PC-3 (cell line): Measurements from ENCODE around the gene DLGAP4.

Source experiments
- CTCF ChIP-seq: fragments of 300-600 bp; sonication (generic); conservative IDR thresholded peaks from 2 replicates; pipeline ENCODE4 v1.5.1; 2017; ENCODE audit warnings: antibody characterized with exemption, low read depth, mild to moderate bottlenecking, low read length
- EZH2 ChIP-seq: fragments of 300-600 bp; sonication (generic); IDR thresholded peaks from one replicate; pipeline ENCODE4 v1.6.1; 2017; ENCODE audit warnings: antibody characterized with exemption, mild to moderate bottlenecking, low read length; ENCODE audit not compliant: unreplicated experiment
- EZH2phosphoT487 ChIP-seq: fragments of 300-600 bp; sonication (generic); IDR thresholded peaks from 2 replicates; pipeline ENCODE4 v1.6.1; 2018; ENCODE audit warnings: mild to moderate bottlenecking, antibody characterized with exemption, low read length, borderline replicate concordance

DNA sequence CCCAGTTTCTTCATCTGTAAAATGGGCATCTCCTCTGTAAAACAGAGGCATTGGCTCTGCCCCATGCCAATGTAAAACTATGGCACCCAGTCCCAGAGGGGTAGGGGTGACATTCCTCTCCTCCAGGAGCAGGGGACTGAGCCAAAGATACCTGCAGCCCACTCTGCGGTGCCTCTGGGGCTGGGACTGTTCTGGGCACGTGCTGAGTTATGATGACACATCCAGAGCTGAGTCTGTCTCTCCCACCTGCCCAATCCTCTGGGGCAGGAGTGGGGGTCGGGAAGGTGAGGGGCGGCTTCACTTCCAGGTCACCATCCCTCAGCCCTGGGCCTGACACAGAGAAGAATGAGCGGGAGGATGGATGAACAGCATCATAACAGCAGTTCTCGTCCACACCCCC lies 40.0 kb upstream of the DLGAP4 start:
- TF ChIP-seq CTCF, result no peak
- TF ChIP-seq EZH2, result no peak
- no peak for TF ChIP-seq EZH2phosphoT487
